Measurements from ENCODE around the gene SLC27A4. TPM values are rescaled to one million over a fixed set of nuclear protein-coding genes. Genes with fewer than 3 reads are reported as not detected.

Gene SLC27A4
- total RNA-seq, 1 donor from 2014 or later: 19.7 TPM

- TF ChIP-seq, protein P1, sequence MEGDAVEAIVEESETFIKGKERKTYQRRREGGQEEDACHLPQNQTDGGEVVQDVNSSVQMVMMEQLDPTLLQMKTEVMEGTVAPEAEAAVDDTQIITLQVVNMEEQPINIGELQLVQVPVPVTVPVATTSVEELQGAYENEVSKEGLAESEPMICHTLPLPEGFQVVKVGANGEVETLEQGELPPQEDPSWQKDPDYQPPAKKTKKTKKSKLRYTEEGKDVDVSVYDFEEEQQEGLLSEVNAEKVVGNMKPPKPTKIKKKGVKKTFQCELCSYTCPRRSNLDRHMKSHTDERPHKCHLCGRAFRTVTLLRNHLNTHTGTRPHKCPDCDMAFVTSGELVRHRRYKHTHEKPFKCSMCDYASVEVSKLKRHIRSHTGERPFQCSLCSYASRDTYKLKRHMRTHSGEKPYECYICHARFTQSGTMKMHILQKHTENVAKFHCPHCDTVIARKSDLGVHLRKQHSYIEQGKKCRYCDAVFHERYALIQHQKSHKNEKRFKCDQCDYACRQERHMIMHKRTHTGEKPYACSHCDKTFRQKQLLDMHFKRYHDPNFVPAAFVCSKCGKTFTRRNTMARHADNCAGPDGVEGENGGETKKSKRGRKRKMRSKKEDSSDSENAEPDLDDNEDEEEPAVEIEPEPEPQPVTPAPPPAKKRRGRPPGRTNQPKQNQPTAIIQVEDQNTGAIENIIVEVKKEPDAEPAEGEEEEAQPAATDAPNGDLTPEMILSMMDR (IDR thresholded peaks at IDR 0.05; ENCODE audit: insufficient read depth, low read length, severe bottlenecking): no peak
- Histone ChIP-seq H3K4me3 (ENCODE audit: low read depth, low read length) (no peak overlapping the region), H3K27me3 (ENCODE audit: control insufficient read depth, insufficient read depth, low read length) (no peaks in the 10 kb centered on the region), H3K36me3 (ENCODE audit: control insufficient read depth, insufficient read depth, low read length) (peaks cover 6% of the 10 kb centered on the region)
- FAIRE-seq (no peak), DNase-seq (ENCODE audit: low read depth) (no peak)
Measured at GRCh38 chr9:128375865-128376264, 35.5 kb downstream of the SLC27A4 start.

- no peak for FAIRE-seq
- H3K36me3 ChIP-seq (ENCODE audit: control insufficient read depth, insufficient read depth, low read length): peaks cover 13% of the 10 kb centered on the region
- H3K4me3 ChIP-seq (ENCODE audit: low read depth, low read length): no peak overlapping the region
- no peaks in the 10 kb centered on the region for H3K27me3 ChIP-seq (ENCODE audit: control insufficient read depth, insufficient read depth, low read length)
- TF ChIP-seq, protein P1 (IDR thresholded peaks at IDR 0.05; ENCODE audit: insufficient read depth, low read length, severe bottlenecking): no peak
- DNase-seq (ENCODE audit: low read depth): no peak
Measured at GRCh38 chr9:128382261-128382660, 41.9 kb downstream of the SLC27A4 start.

GRCh38 chr9:128383007-128383753 is 42.9 kb downstream of the SLC27A4 start:
- FAIRE-seq (no peak), DNase-seq (ENCODE audit: low read depth) (no peak)
- H3K27me3 ChIP-seq (ENCODE audit: control insufficient read depth, insufficient read depth, low read length): no peaks in the 10 kb centered on the region
- TF ChIP-seq, protein P1 (IDR thresholded peaks at IDR 0.05; ENCODE audit: insufficient read depth, low read length, severe bottlenecking): no peak
- no peak overlapping the region for H3K4me3 ChIP-seq (ENCODE audit: low read depth, low read length)
- H3K36me3 ChIP-seq (ENCODE audit: control insufficient read depth, insufficient read depth, low read length): peaks cover 11% of the 10 kb centered on the region

DNA sequence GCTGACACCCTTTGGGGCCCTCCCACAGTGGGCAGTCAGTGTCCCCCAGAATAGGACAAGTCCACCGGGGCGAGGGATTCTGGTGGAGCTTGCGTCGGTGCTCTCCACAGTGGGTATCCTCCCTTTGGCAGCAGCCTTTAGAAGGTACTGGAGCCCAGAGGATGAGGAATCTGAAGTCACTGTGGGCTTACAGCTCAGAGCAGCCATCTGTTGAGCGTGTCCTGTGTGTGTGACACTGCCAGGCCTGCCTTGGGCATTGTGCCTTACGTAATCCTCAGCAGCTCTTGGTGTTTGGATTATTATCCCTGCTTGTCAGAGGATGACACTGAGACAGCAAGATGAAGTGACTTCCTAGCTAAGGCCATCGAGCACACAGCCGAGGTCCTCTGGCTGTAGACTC is 43.5 kb downstream of the SLC27A4 start:
- Histone ChIP-seq H3K4me3 (ENCODE audit: low read depth, low read length) (no peak overlapping the region), H3K27me3 (ENCODE audit: control insufficient read depth, insufficient read depth, low read length) (no peaks in the 10 kb centered on the region), H3K36me3 (ENCODE audit: control insufficient read depth, insufficient read depth, low read length) (peaks cover 15% of the 10 kb centered on the region)
- TF ChIP-seq, protein P1 (IDR thresholded peaks at IDR 0.05; ENCODE audit: insufficient read depth, low read length, severe bottlenecking): no peak
- no peak for FAIRE-seq
- DNase-seq (ENCODE audit: low read depth): no peak

GRCh38 chr9:128384801-128385495 is 44.6 kb downstream of the SLC27A4 start:
- peak; percentile 68 for DNase-seq (ENCODE audit: low read depth)

More at GRCh38 chr9:128384801-128385495, 44.6 kb downstream of the SLC27A4 start:
- peak; percentile 75 for FAIRE-seq
- H3K36me3 ChIP-seq (ENCODE audit: control insufficient read depth, insufficient read depth, low read length): peaks cover 23% of the 10 kb centered on the region
- no peaks in the 10 kb centered on the region for H3K27me3 ChIP-seq (ENCODE audit: control insufficient read depth, insufficient read depth, low read length)
- no peak overlapping the region for H3K4me3 ChIP-seq (ENCODE audit: low read depth, low read length)
- TF ChIP-seq, protein P1 (IDR thresholded peaks at IDR 0.05; ENCODE audit: insufficient read depth, low read length, severe bottlenecking): no peak
